ENCODE data around the gene PPP1R12C. TPM values are rescaled to one million over a fixed set of nuclear protein-coding genes. Genes with fewer than 3 reads are reported as not detected.
"Not testable (repeated sequence)": the region's sequence is repeated elsewhere in the genome, so short reads cannot be mapped to it uniquely, and the experiment has no call there.

PPP1R12C gene
- total RNA-seq, 4 donors from 2014 or later = 40.0 to 110 (median 76.1) TPM

GRCh38 chr19:55062735-55063491, 54.5 kb downstream of the PPP1R12C start, which contains the start of gene RDH13:
Gene RDH13, minus strand, starts transcription at chr19:55063148. Its CDS starts 116 bp downstream, at chr19:55063032.
- Histone ChIP-seq H3K36me3 (peaks cover 2 to 6% of the 10 kb centered on the region in 2 donors), H3K9me3 (no peaks in the 10 kb centered on the region), H3K27me3 (no peaks in the 10 kb centered on the region), H3K27ac (peak within 1 kb of the TSS; percentile 63 to 83 (median 83)), H3K4me1 (peaks cover 7 to 12% of the 10 kb centered on the region in 2 donors), H3K4me3 (replicated peaks in 1 of 3) (peak within 1 kb of the TSS; percentile 69 to 95 (median 70))
- peak in 1 of 2 donors; percentile 52 for TF ChIP-seq POLR2A (IDR thresholded peaks at IDR 0.05)
- TF ChIP-seq CTCF (IDR thresholded peaks at IDR 0.05) = no peak
- DNase-seq = peak; percentile 98
- intact Hi-C loops (cut with DNase I) = no loop called here
- 2 to 6% methylated on average over 11 to 26 of the region's 70 CpGs for WGBS, 2 donors

GRCh38 chr19:55060287-55060686, 57.1 kb downstream of the PPP1R12C start:
- 80 to 89% methylated on average over 8 to 9 of the region's 9 CpGs for WGBS, 2 donors

GRCh38 chr19:55058781-55059610, 58.4 kb downstream of the PPP1R12C start:
- Histone ChIP-seq H3K27me3 (no peaks in the 10 kb centered on the region), H3K4me1 (peaks cover 7 to 12% of the 10 kb centered on the region in 2 donors), H3K36me3 (peaks cover 29 to 42% of the 10 kb centered on the region in 2 donors), H3K9me3 (no peaks in the 10 kb centered on the region), H3K27ac (no peak overlapping the region), H3K4me3 (replicated peaks in 1 of 3) (no peak overlapping the region)
- intact Hi-C loops (cut with DNase I) = no loop called here
- DNase-seq = no peak
- no peak for TF ChIP-seq POLR2A (IDR thresholded peaks at IDR 0.05)
- no peak for TF ChIP-seq CTCF (IDR thresholded peaks at IDR 0.05)
- 97 to 98% methylated on average over 23 of the region's 23 CpGs for WGBS, 2 donors

More at GRCh38 chr19:55060287-55060686, 57.1 kb downstream of the PPP1R12C start:
- H3K36me3 ChIP-seq = peaks cover 23 to 32% of the 10 kb centered on the region in 2 donors
- DNase-seq; intact Hi-C loops (cut with DNase I); H3K9me3 ChIP-seq; H3K27ac ChIP-seq; H3K4me3 ChIP-seq (replicated peaks in 1 of 3); H3K27me3 ChIP-seq: not testable (repeated sequence)
- H3K4me1 ChIP-seq = peaks cover 7 to 12% of the 10 kb centered on the region in 2 donors

- Histone ChIP-seq H3K27me3 (no peaks in the 10 kb centered on the region), H3K27ac (no peak overlapping the region), H3K9me3 (no peaks in the 10 kb centered on the region), H3K4me1 (peaks cover 2 to 4% of the 10 kb centered on the region in 2 donors), H3K36me3 (peaks cover 29 to 53% of the 10 kb centered on the region in 2 donors), H3K4me3 (replicated peaks in 1 of 3) (no peak overlapping the region)
- no peak for TF ChIP-seq POLR2A (IDR thresholded peaks at IDR 0.05)
- TF ChIP-seq CTCF (IDR thresholded peaks at IDR 0.05) = no peak
- DNase-seq = no peak
- WGBS, 2 donors = 96 to 98% methylated on average over 9 of the region's 9 CpGs
- intact Hi-C loops (cut with DNase I) = no loop called here
Observed at GRCh38 chr19:55056827-55057226, 60.6 kb downstream of the PPP1R12C start.

GRCh38 chr19:55053735-55054134, 63.7 kb downstream of the PPP1R12C start:
- intact Hi-C loops (cut with DNase I) = no loop called here
- Histone ChIP-seq H3K27me3 (no peaks in the 10 kb centered on the region), H3K36me3 (peaks cover 31 to 56% of the 10 kb centered on the region in 2 donors), H3K4me1 (no peaks in the 10 kb centered on the region), H3K4me3 (replicated peaks in 1 of 3) (no peak overlapping the region), H3K9me3 (no peaks in the 10 kb centered on the region), H3K27ac (no peak overlapping the region)
- TF ChIP-seq POLR2A (IDR thresholded peaks at IDR 0.05) (no peak), CTCF (IDR thresholded peaks at IDR 0.05) (no peak)
- no peak for DNase-seq
- 80 to 97% methylated on average over 7 of the region's 7 CpGs for WGBS, 2 donors
